Loucy (cell line): ENCODE results near the gene CNPY1.

Source experiments
- H2AFZ ChIP-seq: fragments of 200-600 bp; sonication (generic); 2 replicates; pipeline ENCODE4 v1.6.0; 2016; ENCODE audit warnings: antibody characterized with exemption, mild to moderate bottlenecking, low read length, moderate library complexity
- H3F3A ChIP-seq: fragments of 200-600 bp; 2 replicates; pipeline ENCODE4 v1.6.0; 2016; ENCODE audit warnings: antibody characterized with exemption, low read depth, mild to moderate bottlenecking
- H3K27me3 ChIP-seq: fragments of 200-600 bp; sonication (generic); 2 replicates; pipeline ENCODE4 v1.6.1; 2014; ENCODE audit warnings: low read length, mild to moderate bottlenecking; ENCODE audit not compliant: insufficient read depth, poor library complexity, severe bottlenecking
- H3K36me3 ChIP-seq: fragments of 200-600 bp; sonication (generic); 2 replicates; pipeline ENCODE4 v1.6.1; 2016; ENCODE audit warnings: low read length; ENCODE audit not compliant: insufficient read depth
- H3K4me1 ChIP-seq: fragments of 200-600 bp; sonication (generic); 2 replicates; pipeline ENCODE4 v1.5.1; 2014; ENCODE audit warnings: low read length, mild to moderate bottlenecking; ENCODE audit not compliant: insufficient read depth, poor library complexity, severe bottlenecking
- H3K4me2 ChIP-seq: fragments of 200-600 bp; sonication (generic); 2 replicates; pipeline ENCODE4 v1.6.0; 2014; ENCODE audit warnings: antibody characterized with exemption, low read length, low read depth, mild to moderate bottlenecking; ENCODE audit not compliant: poor library complexity, severe bottlenecking
- H3K4me3 ChIP-seq: fragments of 200-600 bp; sonication (generic); 2 replicates; pipeline ENCODE4 v1.5.1; 2014; ENCODE audit warnings: low read length, mild to moderate bottlenecking, mixed read lengths; ENCODE audit not compliant: poor library complexity, severe bottlenecking
- H3K79me2 ChIP-seq: fragments of 200-600 bp; sonication (generic); 2 replicates; pipeline ENCODE4 v1.6.1; 2014; ENCODE audit warnings: low read length; ENCODE audit not compliant: insufficient read depth
- H3K9ac ChIP-seq: fragments of 200-600 bp; sonication (generic); 2 replicates; pipeline ENCODE4 v1.6.0; 2014; ENCODE audit warnings: mild to moderate bottlenecking, low read depth, low read length, moderate library complexity; ENCODE audit not compliant: poor library complexity, severe bottlenecking
- H3K9me2 ChIP-seq: fragments of 200-600 bp; sonication (generic); replicated peaks from 2 replicates; pipeline ENCODE4 v1.6.1; 2016; ENCODE audit warnings: low read depth, low read length, mixed read lengths
- H3K9me3 ChIP-seq: fragments of 200-600 bp; sonication (generic); 2 replicates; pipeline ENCODE4 v1.6.1; 2014; ENCODE audit warnings: mild to moderate bottlenecking, antibody characterized with exemption, low read length, low read depth; ENCODE audit not compliant: insufficient read depth
- H4K20me1 ChIP-seq: fragments of 200-600 bp; sonication (generic); 2 replicates; pipeline ENCODE4 v1.6.0; 2014; ENCODE audit warnings: antibody characterized with exemption, low read length, mild to moderate bottlenecking; ENCODE audit not compliant: insufficient read depth, poor library complexity, severe bottlenecking
- EZH2phosphoT487 ChIP-seq: fragments of 200-600 bp; IDR thresholded peaks from 2 replicates; pipeline ENCODE4 v1.6.1; 2018; ENCODE audit warnings: antibody characterized with exemption, mild to moderate bottlenecking, moderate library complexity, borderline replicate concordance
- TF ChIP-seq, protein P1 (sequence below): fragments of 200-600 bp; sonication (generic); conservative IDR thresholded peaks from 2 replicates; pipeline ENCODE4 v1.5.1; 2014; ENCODE audit warnings: mild to moderate bottlenecking, antibody characterized with exemption, low read length

Gene CNPY1

DNA sequence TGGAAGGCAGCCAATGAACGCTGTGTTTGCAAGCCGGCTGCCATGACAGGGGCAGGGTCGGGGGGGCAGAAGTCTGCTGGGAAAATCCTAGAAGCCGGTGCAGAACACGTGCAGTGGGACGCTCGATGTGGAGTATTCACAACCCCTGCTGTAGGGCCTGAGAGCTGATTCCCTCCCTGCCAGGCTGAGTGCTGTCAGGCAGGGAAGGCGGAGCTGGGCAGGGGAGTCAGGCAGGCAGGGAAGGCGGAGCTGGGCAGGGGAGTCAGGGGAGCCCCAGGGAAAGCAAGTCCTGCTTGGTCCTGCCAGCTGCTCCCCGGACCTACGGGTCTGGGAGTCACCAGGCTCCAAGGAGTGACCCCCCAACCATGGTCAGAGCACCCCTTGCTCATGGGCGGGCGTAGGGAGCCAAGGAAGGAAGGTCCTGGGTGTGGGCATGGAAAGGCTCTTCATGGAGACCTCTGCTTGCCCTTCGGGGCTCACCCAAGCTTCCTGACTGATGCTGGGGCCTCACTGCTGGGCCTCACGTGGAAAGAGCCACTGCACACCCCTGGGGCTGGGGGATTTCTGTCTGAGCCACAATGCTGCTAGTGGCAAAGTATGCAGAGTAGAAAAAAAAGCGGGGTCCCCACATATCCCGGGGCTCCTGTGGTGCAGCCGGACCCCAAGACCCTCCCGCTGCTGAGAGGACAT is 4.2 kb downstream of the CNPY1 start:
- TF ChIP-seq EZH2phosphoT487 = no peak
- Histone ChIP-seq H3K9ac (no peak overlapping the region), H3K36me3 (no peaks in the 10 kb centered on the region), H3K9me2 (no peaks in the 10 kb centered on the region), H3K9me3 (no peaks in the 10 kb centered on the region), H3K4me2 (no peak overlapping the region), H2AFZ (no peak overlapping the region), H3K4me3 (no peak overlapping the region), H3F3A (no peaks in the 10 kb centered on the region), H3K4me1 (no peaks in the 10 kb centered on the region), H3K27me3 (no peaks in the 10 kb centered on the region), H3K79me2 (no peaks in the 10 kb centered on the region), H4K20me1 (no peaks in the 10 kb centered on the region)

DNA sequence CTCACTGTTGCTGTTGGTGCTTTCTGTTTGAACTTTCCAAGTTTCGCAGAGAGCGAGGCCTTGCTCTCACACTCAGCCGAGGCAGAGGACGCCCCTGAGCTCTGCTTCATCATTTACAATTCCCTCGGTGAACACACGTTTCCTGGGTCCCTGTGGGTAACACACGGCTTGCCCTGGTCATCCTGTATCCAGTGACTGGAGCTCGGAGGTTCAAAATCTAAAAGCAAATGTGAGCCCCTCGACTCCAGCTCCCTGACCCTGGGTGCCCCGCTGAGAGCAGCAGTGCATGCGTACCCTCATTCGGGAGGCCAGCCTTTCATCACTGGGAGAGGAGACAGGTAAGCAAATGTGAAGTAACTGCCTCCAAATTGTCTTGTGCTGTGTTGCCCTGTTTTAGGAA is 5.8 kb downstream of the CNPY1 start:
- Histone ChIP-seq H3K36me3 (no peaks in the 10 kb centered on the region), H3K9me2 (no peaks in the 10 kb centered on the region), H3F3A (no peaks in the 10 kb centered on the region), H2AFZ (no peak overlapping the region), H3K9me3 (no peaks in the 10 kb centered on the region), H4K20me1 (no peaks in the 10 kb centered on the region), H3K27me3 (no peaks in the 10 kb centered on the region), H3K79me2 (no peaks in the 10 kb centered on the region), H3K4me2 (no peak overlapping the region), H3K4me3 (no peak overlapping the region), H3K4me1 (no peaks in the 10 kb centered on the region), H3K9ac (no peak overlapping the region)
- TF ChIP-seq EZH2phosphoT487 = no peak
- TF ChIP-seq, protein P1, sequence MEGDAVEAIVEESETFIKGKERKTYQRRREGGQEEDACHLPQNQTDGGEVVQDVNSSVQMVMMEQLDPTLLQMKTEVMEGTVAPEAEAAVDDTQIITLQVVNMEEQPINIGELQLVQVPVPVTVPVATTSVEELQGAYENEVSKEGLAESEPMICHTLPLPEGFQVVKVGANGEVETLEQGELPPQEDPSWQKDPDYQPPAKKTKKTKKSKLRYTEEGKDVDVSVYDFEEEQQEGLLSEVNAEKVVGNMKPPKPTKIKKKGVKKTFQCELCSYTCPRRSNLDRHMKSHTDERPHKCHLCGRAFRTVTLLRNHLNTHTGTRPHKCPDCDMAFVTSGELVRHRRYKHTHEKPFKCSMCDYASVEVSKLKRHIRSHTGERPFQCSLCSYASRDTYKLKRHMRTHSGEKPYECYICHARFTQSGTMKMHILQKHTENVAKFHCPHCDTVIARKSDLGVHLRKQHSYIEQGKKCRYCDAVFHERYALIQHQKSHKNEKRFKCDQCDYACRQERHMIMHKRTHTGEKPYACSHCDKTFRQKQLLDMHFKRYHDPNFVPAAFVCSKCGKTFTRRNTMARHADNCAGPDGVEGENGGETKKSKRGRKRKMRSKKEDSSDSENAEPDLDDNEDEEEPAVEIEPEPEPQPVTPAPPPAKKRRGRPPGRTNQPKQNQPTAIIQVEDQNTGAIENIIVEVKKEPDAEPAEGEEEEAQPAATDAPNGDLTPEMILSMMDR = no peak

DNA sequence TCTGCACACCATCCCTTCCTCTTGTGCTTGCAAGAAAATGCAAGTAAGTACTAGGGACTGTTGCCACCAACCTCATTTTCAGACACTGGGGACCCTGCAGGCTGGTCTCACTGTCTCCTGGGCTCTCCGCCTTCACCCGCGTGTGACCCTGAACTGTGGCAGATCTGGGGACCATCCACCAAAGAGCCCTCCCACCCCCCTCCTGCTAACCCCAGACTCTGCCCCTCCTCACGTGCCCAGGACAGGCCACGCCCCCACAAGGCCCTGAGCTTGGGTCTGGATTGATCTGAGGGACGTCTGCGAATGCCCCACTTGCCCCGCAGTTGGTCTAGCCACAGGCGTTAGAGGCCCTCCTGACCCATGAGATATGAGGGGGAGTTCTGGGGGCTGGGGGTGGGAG is 8.1 kb downstream of the CNPY1 start:
- Histone ChIP-seq H3F3A (no peaks in the 10 kb centered on the region), H2AFZ (no peak overlapping the region), H3K79me2 (no peaks in the 10 kb centered on the region), H3K27me3 (no peaks in the 10 kb centered on the region), H3K9me2 (no peaks in the 10 kb centered on the region), H3K4me2 (no peak overlapping the region), H3K9ac (no peak overlapping the region), H3K36me3 (no peaks in the 10 kb centered on the region), H4K20me1 (no peaks in the 10 kb centered on the region), H3K4me1 (no peaks in the 10 kb centered on the region), H3K9me3 (no peaks in the 10 kb centered on the region), H3K4me3 (no peak overlapping the region)
- TF ChIP-seq, protein P1 = no peak

DNA sequence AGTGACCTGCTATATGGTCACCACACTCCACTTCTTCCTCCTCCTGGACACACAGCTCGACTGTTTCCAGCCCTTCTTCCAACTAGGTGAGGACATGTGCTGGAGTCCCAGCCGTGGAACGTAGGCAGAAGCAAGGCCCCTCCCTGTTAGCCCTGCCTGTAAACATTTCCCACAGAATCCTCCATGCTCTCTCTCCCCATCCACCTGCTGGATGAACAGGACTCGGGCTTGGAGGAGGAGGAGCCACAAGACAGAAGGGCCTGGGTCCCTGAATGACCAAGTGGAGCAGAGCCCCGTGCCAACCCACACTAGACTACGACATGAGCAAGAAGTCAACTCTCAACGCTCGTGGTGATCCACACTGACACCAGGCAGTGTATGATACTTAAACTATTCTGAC is 9.9 kb downstream of the CNPY1 start:
- no peaks in the 10 kb centered on the region for H4K20me1 ChIP-seq
- H3K9me2 ChIP-seq = no peaks in the 10 kb centered on the region
- no peaks in the 10 kb centered on the region for H3K9me3 ChIP-seq
- H3K27me3 ChIP-seq = no peaks in the 10 kb centered on the region
- H3K4me1 ChIP-seq = no peaks in the 10 kb centered on the region
- no peak overlapping the region for H3K4me3 ChIP-seq
- H3K4me2 ChIP-seq = no peak overlapping the region
- TF ChIP-seq, protein P1 = no peak
- TF ChIP-seq EZH2phosphoT487 = no peak
- no peaks in the 10 kb centered on the region for H3K36me3 ChIP-seq
- no peak overlapping the region for H3K9ac ChIP-seq
- H3K79me2 ChIP-seq = no peaks in the 10 kb centered on the region
- no peak overlapping the region for H2AFZ ChIP-seq
- no peaks in the 10 kb centered on the region for H3F3A ChIP-seq
